ENCODE results near the gene NKIRAS1.

Gene NKIRAS1

GRCh38 chr3:23960649-23961048 is 43.9 kb upstream of the NKIRAS1 start:
- POLR2A ChIA-PET = interaction anchor here (1.4 to 1.7 kb wide), 2 partner anchors 14 to 44 kb away, joined by 4 to 5 read pairs; partner anchors contain the start of genes NKIRAS1 and RPL15
- CTCF ChIA-PET = no interaction called here
- DNase-seq (ENCODE audit: extremely low spot score) = no peak
- no peak for TF ChIP-seq L3MBTL2 (conservative IDR thresholded peaks at IDR 0.05)
- TF ChIP-seq ARNT (IDR thresholded peaks at IDR 0.05) = no peak
- no peak for TF ChIP-seq ZNF384 (IDR thresholded peaks at IDR 0.05)
- TF ChIP-seq SUZ12 (IDR thresholded peaks at IDR 0.05) = no peak
- no peak for TF ChIP-seq BHLHE40 (IDR thresholded peaks at IDR 0.05; ENCODE audit: borderline replicate concordance)
- no peak for TF ChIP-seq TARDBP (IDR thresholded peaks at IDR 0.05)
- TF ChIP-seq FOXK2 (IDR thresholded peaks at IDR 0.05) = no peak
- TF ChIP-seq FOXM1 (IDR thresholded peaks at IDR 0.05; ENCODE audit: borderline replicate concordance) = no peak
- no peak for TF ChIP-seq CTBP1 (IDR thresholded peaks at IDR 0.05; ENCODE audit: borderline replicate concordance)
- TF ChIP-seq SP1 (IDR thresholded peaks at IDR 0.05) = no peak
- no peak; the same call in 1 of the 2 replicates for TF ChIP-seq PKNOX1 (IDR thresholded peaks at IDR 0.05)
- no peak for TF ChIP-seq FOXA1 (IDR thresholded peaks at IDR 0.05)

- POLR2A ChIA-PET = interaction anchor here (0.6 kb wide), 1 partner anchor 42 kb away, joined by 3 read pairs; the partner anchor contains the start of genes NKIRAS1 and RPL15
Measured at GRCh38 chr3:23959135-23959900, 42.5 kb upstream of the NKIRAS1 start.

GRCh38 chr3:23956701-23957100 is 39.9 kb upstream of the NKIRAS1 start:
- TF ChIP-seq TARDBP (IDR thresholded peaks at IDR 0.05) (no peak), FOXM1 (IDR thresholded peaks at IDR 0.05; ENCODE audit: borderline replicate concordance) (no peak), PKNOX1 (IDR thresholded peaks at IDR 0.05) (no peak), ZNF384 (IDR thresholded peaks at IDR 0.05) (no peak), HDGF (IDR thresholded peaks at IDR 0.05; ENCODE audit: borderline replicate concordance) (no peak), NFRKB (IDR thresholded peaks at IDR 0.05) (no peak), BHLHE40 (IDR thresholded peaks at IDR 0.05; ENCODE audit: borderline replicate concordance) (no peak), L3MBTL2 (conservative IDR thresholded peaks at IDR 0.05) (no peak), FOXA1 (IDR thresholded peaks at IDR 0.05) (no peak), ELF4 (IDR thresholded peaks at IDR 0.05) (no peak), SP1 (IDR thresholded peaks at IDR 0.05) (no peak), ARNT (IDR thresholded peaks at IDR 0.05) (no peak), FOXK2 (IDR thresholded peaks at IDR 0.05) (no peak), LEF1 (IDR thresholded peaks at IDR 0.05; ENCODE audit: borderline replicate concordance) (no peak)
- POLR2A ChIA-PET = interaction anchor here (1.4 kb wide), 1 partner anchor 40 kb away, joined by 3 read pairs; the partner anchor contains the start of genes NKIRAS1 and RPL15
- no peak for DNase-seq (ENCODE audit: extremely low spot score)
- CTCF ChIA-PET = no interaction called here

More at GRCh38 chr3:23959135-23959900, 42.5 kb upstream of the NKIRAS1 start:
- no peak for TF ChIP-seq HDGF (IDR thresholded peaks at IDR 0.05; ENCODE audit: borderline replicate concordance)
- peak; percentile 36 for TF ChIP-seq ZNF384 (IDR thresholded peaks at IDR 0.05)
- CTCF ChIA-PET = interaction anchor here (0.6 to 0.7 kb wide), 2 partner anchors 113 to 245 kb away, joined by 3 to 4 read pairs; no protein-coding TSS in a partner anchor
- no peak for DNase-seq (ENCODE audit: extremely low spot score)

- no peak for DNase-seq (ENCODE audit: extremely low spot score)
- ChIA-PET CTCF (no interaction called here), POLR2A (interaction anchor here (2.2 kb wide), 1 partner anchor 37 kb away, joined by 9 read pairs; the partner anchor contains the start of genes NKIRAS1 and RPL15)
- TF ChIP-seq SP1 (IDR thresholded peaks at IDR 0.05) (no peak), FOXK2 (IDR thresholded peaks at IDR 0.05) (no peak), LEF1 (IDR thresholded peaks at IDR 0.05; ENCODE audit: borderline replicate concordance) (no peak), ZNF384 (IDR thresholded peaks at IDR 0.05) (no peak), TARDBP (IDR thresholded peaks at IDR 0.05) (no peak), CTBP1 (IDR thresholded peaks at IDR 0.05; ENCODE audit: borderline replicate concordance) (no peak), PKNOX1 (IDR thresholded peaks at IDR 0.05) (no peak), FOXM1 (IDR thresholded peaks at IDR 0.05; ENCODE audit: borderline replicate concordance) (no peak)
Measured at GRCh38 chr3:23954144-23954543, 37.4 kb upstream of the NKIRAS1 start.

GRCh38 chr3:23953523-23953922 is 36.7 kb upstream of the NKIRAS1 start:
- CTCF ChIA-PET = no interaction called here
- POLR2A ChIA-PET = interaction anchor here (2.2 kb wide), 1 partner anchor 37 kb away, joined by 9 read pairs; the partner anchor contains the start of genes NKIRAS1 and RPL15
- DNase-seq (ENCODE audit: extremely low spot score) = no peak
- TF ChIP-seq NFRKB (IDR thresholded peaks at IDR 0.05) (no peak), FOXA1 (IDR thresholded peaks at IDR 0.05) (no peak), LEF1 (IDR thresholded peaks at IDR 0.05; ENCODE audit: borderline replicate concordance) (no peak), ELF4 (IDR thresholded peaks at IDR 0.05) (no peak), CTBP1 (IDR thresholded peaks at IDR 0.05; ENCODE audit: borderline replicate concordance) (no peak), FOXK2 (IDR thresholded peaks at IDR 0.05) (no peak)

- ChIA-PET POLR2A (interaction anchor here (2.2 kb wide), 1 partner anchor 36 kb away, joined by 9 read pairs; the partner anchor contains the start of genes NKIRAS1 and RPL15), CTCF (no interaction called here)
- TF ChIP-seq CTBP1 (IDR thresholded peaks at IDR 0.05; ENCODE audit: borderline replicate concordance) (no peak), TARDBP (IDR thresholded peaks at IDR 0.05) (no peak), SUZ12 (IDR thresholded peaks at IDR 0.05) (no peak), FOXK2 (IDR thresholded peaks at IDR 0.05) (no peak)
- no peak for DNase-seq (ENCODE audit: extremely low spot score)
Measured at GRCh38 chr3:23952646-23953045, 35.9 kb upstream of the NKIRAS1 start.

Measured in HEK293T (cell line).